Activated T-cell treated with anti-CD3 and anti-CD28 coated beads, Interleukin-2, amount 50 U/mL, for 24 hours (primary cell): ENCODE results near the gene TAF8.
"Not testable (repeated sequence)": the region's sequence is repeated elsewhere in the genome, so short reads cannot be mapped to it uniquely, and the experiment has no call there.

ENCODE experiments used
- DNase-seq: peaks from one replicate; pipeline ENCODE4 v3.0.0-alpha.2; 2020
- H3K27ac Mint-ChIP-seq: 2 replicates; pipeline ENCODE4 v1.8.0; 2020; ENCODE audit warnings: mild to moderate bottlenecking, mixed read lengths
- H3K27me3 Mint-ChIP-seq: 2 replicates; pipeline ENCODE4 v1.8.0; 2020; ENCODE audit warnings: mixed read lengths
- H3K36me3 Mint-ChIP-seq: 2 replicates; pipeline ENCODE4 v1.8.0; 2020; ENCODE audit warnings: low read depth, mixed read lengths
- H3K4me1 Mint-ChIP-seq: 2 replicates; pipeline ENCODE4 v1.8.0; 2020; ENCODE audit warnings: low read depth, mixed read lengths
- H3K4me3 Mint-ChIP-seq: 2 replicates; pipeline ENCODE4 v1.8.0; 2020; ENCODE audit warnings: mild to moderate bottlenecking, moderate library complexity, mixed read lengths
- H3K9me3 Mint-ChIP-seq: 2 replicates; pipeline ENCODE4 v1.8.0; 2020; ENCODE audit warnings: mixed read lengths

Gene TAF8

GRCh38 chr6:42021847-42022754 lies 28.2 kb upstream of the TAF8 start:
- Mint-ChIP-seq H3K9me3 (peaks cover 4% of the 10 kb centered on the region), H3K27ac (peak overlapping the region; percentile 98), H3K4me1 (peaks cover 87% of the 10 kb centered on the region), H3K4me3 (peak overlapping the region; percentile 42), H3K36me3 (peaks cover 44% of the 10 kb centered on the region), H3K27me3 (no peaks in the 10 kb centered on the region)
- DNase-seq, result peak; percentile 81

GRCh38 chr6:42022755-42023384 lies 27.5 kb upstream of the TAF8 start:
- Mint-ChIP-seq H3K9me3 (peaks cover 4% of the 10 kb centered on the region), H3K4me3 (peak overlapping the region; percentile 42), H3K36me3 (peaks cover 44% of the 10 kb centered on the region), H3K27ac (peak overlapping the region; percentile 98), H3K4me1 (peaks cover 86% of the 10 kb centered on the region), H3K27me3 (no peaks in the 10 kb centered on the region)
- DNase-seq, result no peak

GRCh38 chr6:42025066-42025844 lies 25.1 kb upstream of the TAF8 start:
- Mint-ChIP-seq H3K9me3 (peaks cover 4% of the 10 kb centered on the region), H3K27ac (peak overlapping the region; percentile 98), H3K27me3 (no peaks in the 10 kb centered on the region), H3K36me3 (peaks cover 55% of the 10 kb centered on the region), H3K4me1 (peaks cover 93% of the 10 kb centered on the region), H3K4me3 (no peak overlapping the region)
- DNase-seq, result no peak

GRCh38 chr6:42025845-42026243 lies 24.5 kb upstream of the TAF8 start:
- Mint-ChIP-seq H3K4me3 (no peak overlapping the region), H3K36me3 (peaks cover 55% of the 10 kb centered on the region), H3K27me3 (no peaks in the 10 kb centered on the region), H3K4me1 (peaks cover 93% of the 10 kb centered on the region), H3K9me3 (peaks cover 4% of the 10 kb centered on the region), H3K27ac (peak overlapping the region; percentile 98)
- DNase-seq, result no peak

GRCh38 chr6:42026540-42026939 lies 23.8 kb upstream of the TAF8 start:
- Mint-ChIP-seq H3K36me3 (peaks cover 50% of the 10 kb centered on the region), H3K4me3 (no peak overlapping the region), H3K4me1 (peaks cover 93% of the 10 kb centered on the region), H3K27ac (peak overlapping the region; percentile 98), H3K27me3 (no peaks in the 10 kb centered on the region), H3K9me3 (no peaks in the 10 kb centered on the region)
- no peak for DNase-seq

- no peaks in the 10 kb centered on the region for H3K27me3 Mint-ChIP-seq
- no peaks in the 10 kb centered on the region for H3K9me3 Mint-ChIP-seq
- H3K36me3 Mint-ChIP-seq, result peaks cover 54% of the 10 kb centered on the region
- H3K4me3 Mint-ChIP-seq, result peak overlapping the region; percentile 72
- peak; percentile 66 for DNase-seq
- H3K27ac Mint-ChIP-seq, result peak overlapping the region; percentile 98
- H3K4me1 Mint-ChIP-seq, result peaks cover 91% of the 10 kb centered on the region
Observed at GRCh38 chr6:42028234-42029061, 21.9 kb upstream of the TAF8 start.

- H3K27ac Mint-ChIP-seq, result peak overlapping the region; percentile 98
- H3K27me3 Mint-ChIP-seq, result no peaks in the 10 kb centered on the region
- peaks cover 53% of the 10 kb centered on the region for H3K36me3 Mint-ChIP-seq
- DNase-seq, result no peak
- H3K4me1 Mint-ChIP-seq, result peaks cover 86% of the 10 kb centered on the region
- H3K4me3 Mint-ChIP-seq, result peak overlapping the region; percentile 72
- no peaks in the 10 kb centered on the region for H3K9me3 Mint-ChIP-seq
Observed at GRCh38 chr6:42029062-42029685, 21.1 kb upstream of the TAF8 start.

GRCh38 chr6:42029881-42030280 lies 20.4 kb upstream of the TAF8 start:
- Mint-ChIP-seq H3K36me3 (peaks cover 54% of the 10 kb centered on the region), H3K4me3 (peak overlapping the region; percentile 49)

GRCh38 chr6:42030585-42031506 lies 19.5 kb upstream of the TAF8 start:
- peak overlapping the region; percentile 49 for H3K4me3 Mint-ChIP-seq

More at GRCh38 chr6:42029881-42030280, 20.4 kb upstream of the TAF8 start:
- peak overlapping the region; percentile 95 for H3K27ac Mint-ChIP-seq
- no peaks in the 10 kb centered on the region for H3K9me3 Mint-ChIP-seq
- H3K4me1 Mint-ChIP-seq, result peaks cover 86% of the 10 kb centered on the region
- no peaks in the 10 kb centered on the region for H3K27me3 Mint-ChIP-seq
- peak; percentile 31 for DNase-seq

GRCh38 chr6:42032366-42032765 lies 18.0 kb upstream of the TAF8 start:
- Mint-ChIP-seq H3K9me3 (no peaks in the 10 kb centered on the region), H3K4me3 (peak overlapping the region; percentile 23), H3K27ac (peak overlapping the region; percentile 95), H3K4me1 (peaks cover 80% of the 10 kb centered on the region), H3K27me3 (no peaks in the 10 kb centered on the region), H3K36me3 (peaks cover 41% of the 10 kb centered on the region)
- DNase-seq, result peak; percentile 41

More at GRCh38 chr6:42030585-42031506, 19.5 kb upstream of the TAF8 start:
- no peaks in the 10 kb centered on the region for H3K9me3 Mint-ChIP-seq
- H3K4me1 Mint-ChIP-seq, result peaks cover 84% of the 10 kb centered on the region
- peaks cover 51% of the 10 kb centered on the region for H3K36me3 Mint-ChIP-seq
- peak overlapping the region; percentile 95 for H3K27ac Mint-ChIP-seq
- no peaks in the 10 kb centered on the region for H3K27me3 Mint-ChIP-seq
- peak; percentile 75 for DNase-seq

- Mint-ChIP-seq H3K4me1 (peaks cover 75% of the 10 kb centered on the region), H3K36me3 (peaks cover 20% of the 10 kb centered on the region), H3K4me3 (peak overlapping the region; percentile 72), H3K27ac (peak overlapping the region; percentile 90)
- not testable (repeated sequence) for DNase-seq, H3K9me3 Mint-ChIP-seq, H3K27me3 Mint-ChIP-seq
Observed at GRCh38 chr6:42037669-42038068, 12.7 kb upstream of the TAF8 start.

GRCh38 chr6:42038163-42038562 lies 12.2 kb upstream of the TAF8 start:
- Mint-ChIP-seq H3K9me3 (no peaks in the 10 kb centered on the region), H3K27ac (peak overlapping the region; percentile 90), H3K27me3 (no peaks in the 10 kb centered on the region), H3K4me3 (peak overlapping the region; percentile 72), H3K4me1 (peaks cover 75% of the 10 kb centered on the region), H3K36me3 (peaks cover 18% of the 10 kb centered on the region)
- DNase-seq, result no peak
